HEK293 (cell line): ENCODE measurements around the gene EDEM2.

Experiments
- HOXD13 ChIP-seq: sonication (generic); formaldehyde crosslinking; IDR thresholded peaks from 2 replicates; pipeline ENCODE4 v1.8.0; 2022; ENCODE audit warnings: missing genetic modification reagents, borderline replicate concordance
- ZNF768 ChIP-seq: fragments of 450-650 bp; formaldehyde crosslinking; IDR thresholded peaks from 2 replicates; pipeline ENCODE4 v1.5.1; 2018; ENCODE audit warnings: missing biosample characterization, mild to moderate bottlenecking, missing genetic modification characterization
- ZSCAN23 ChIP-seq: fragments of 450-650 bp; formaldehyde crosslinking; IDR thresholded peaks from 2 replicates; pipeline ENCODE4 v1.5.1; 2016; ENCODE audit warnings: missing biosample characterization, missing genetic modification characterization
- TF ChIP-seq, protein P1 (sequence below): fragments of 450-650 bp; formaldehyde crosslinking; IDR thresholded peaks from 2 replicates; pipeline ENCODE4 v1.5.1; 2016; ENCODE audit warnings: missing biosample characterization, missing genetic modification characterization
- TF ChIP-seq, protein P2 (sequence below): fragments of 450-650 bp; formaldehyde crosslinking; IDR thresholded peaks from 2 replicates; pipeline ENCODE4 v1.5.1; 2016; ENCODE audit warnings: missing biosample characterization, missing genetic modification characterization

DNA sequence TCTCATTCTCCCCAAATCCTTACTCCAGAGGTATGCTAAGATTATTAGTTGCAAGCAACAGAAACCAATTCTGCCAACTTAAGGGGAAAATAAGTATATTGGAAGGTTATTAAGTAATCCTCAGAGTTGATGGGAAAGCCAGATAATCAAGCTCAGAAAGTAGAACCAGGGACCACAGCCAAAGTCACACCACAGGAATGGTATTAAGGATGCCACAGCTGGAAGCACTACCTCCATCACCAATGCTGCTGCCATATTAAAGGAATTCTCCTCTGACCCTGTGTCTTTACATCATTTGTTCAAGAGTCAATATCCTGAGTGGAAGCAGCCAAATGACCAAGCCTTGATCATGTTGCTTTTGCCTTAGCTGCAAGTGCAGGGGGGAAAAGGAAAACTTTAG, 34.6 kb upstream of the EDEM2 start:
- TF ChIP-seq, protein P1, sequence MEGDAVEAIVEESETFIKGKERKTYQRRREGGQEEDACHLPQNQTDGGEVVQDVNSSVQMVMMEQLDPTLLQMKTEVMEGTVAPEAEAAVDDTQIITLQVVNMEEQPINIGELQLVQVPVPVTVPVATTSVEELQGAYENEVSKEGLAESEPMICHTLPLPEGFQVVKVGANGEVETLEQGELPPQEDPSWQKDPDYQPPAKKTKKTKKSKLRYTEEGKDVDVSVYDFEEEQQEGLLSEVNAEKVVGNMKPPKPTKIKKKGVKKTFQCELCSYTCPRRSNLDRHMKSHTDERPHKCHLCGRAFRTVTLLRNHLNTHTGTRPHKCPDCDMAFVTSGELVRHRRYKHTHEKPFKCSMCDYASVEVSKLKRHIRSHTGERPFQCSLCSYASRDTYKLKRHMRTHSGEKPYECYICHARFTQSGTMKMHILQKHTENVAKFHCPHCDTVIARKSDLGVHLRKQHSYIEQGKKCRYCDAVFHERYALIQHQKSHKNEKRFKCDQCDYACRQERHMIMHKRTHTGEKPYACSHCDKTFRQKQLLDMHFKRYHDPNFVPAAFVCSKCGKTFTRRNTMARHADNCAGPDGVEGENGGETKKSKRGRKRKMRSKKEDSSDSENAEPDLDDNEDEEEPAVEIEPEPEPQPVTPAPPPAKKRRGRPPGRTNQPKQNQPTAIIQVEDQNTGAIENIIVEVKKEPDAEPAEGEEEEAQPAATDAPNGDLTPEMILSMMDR (tag by site-specific recombination): no peak
- TF ChIP-seq ZNF768: no peak
- TF ChIP-seq HOXD13: no peak
- TF ChIP-seq, protein P2, sequence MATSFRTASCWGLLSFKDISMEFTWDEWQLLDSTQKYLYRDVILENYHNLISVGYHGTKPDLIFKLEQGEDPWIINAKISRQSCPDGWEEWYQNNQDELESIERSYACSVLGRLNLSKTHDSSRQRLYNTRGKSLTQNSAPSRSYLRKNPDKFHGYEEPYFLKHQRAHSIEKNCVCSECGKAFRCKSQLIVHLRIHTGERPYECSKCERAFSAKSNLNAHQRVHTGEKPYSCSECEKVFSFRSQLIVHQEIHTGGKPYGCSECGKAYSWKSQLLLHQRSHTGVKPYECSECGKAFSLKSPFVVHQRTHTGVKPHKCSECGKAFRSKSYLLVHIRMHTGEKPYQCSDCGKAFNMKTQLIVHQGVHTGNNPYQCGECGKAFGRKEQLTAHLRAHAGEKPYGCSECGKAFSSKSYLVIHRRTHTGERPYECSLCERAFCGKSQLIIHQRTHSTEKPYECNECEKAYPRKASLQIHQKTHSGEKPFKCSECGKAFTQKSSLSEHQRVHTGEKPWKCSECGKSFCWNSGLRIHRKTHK (tag by site-specific recombination): no peak
- no peak for TF ChIP-seq ZSCAN23 (tag by site-specific recombination)
